IPS-NIHi11 (cell line): ENCODE measurements around the gene ADGRG1.

ENCODE experiments used
- DNase-seq: peaks from one replicate; pipeline ENCODE4 v3.0.0; 2012; ENCODE audit warnings: mixed read lengths, low spot score

ADGRG1 gene

GRCh38 chr16:57606147-57606846, 22.1 kb upstream of the ADGRG1 start:
- no peak for DNase-seq

- DNase-seq: no peak
These were observed 21.5 kb upstream of the ADGRG1 start for GRCh38 chr16:57606847-57607501.

- no peak for DNase-seq
These were observed 20.6 kb upstream of the ADGRG1 start for GRCh38 chr16:57607676-57608461.

DNA sequence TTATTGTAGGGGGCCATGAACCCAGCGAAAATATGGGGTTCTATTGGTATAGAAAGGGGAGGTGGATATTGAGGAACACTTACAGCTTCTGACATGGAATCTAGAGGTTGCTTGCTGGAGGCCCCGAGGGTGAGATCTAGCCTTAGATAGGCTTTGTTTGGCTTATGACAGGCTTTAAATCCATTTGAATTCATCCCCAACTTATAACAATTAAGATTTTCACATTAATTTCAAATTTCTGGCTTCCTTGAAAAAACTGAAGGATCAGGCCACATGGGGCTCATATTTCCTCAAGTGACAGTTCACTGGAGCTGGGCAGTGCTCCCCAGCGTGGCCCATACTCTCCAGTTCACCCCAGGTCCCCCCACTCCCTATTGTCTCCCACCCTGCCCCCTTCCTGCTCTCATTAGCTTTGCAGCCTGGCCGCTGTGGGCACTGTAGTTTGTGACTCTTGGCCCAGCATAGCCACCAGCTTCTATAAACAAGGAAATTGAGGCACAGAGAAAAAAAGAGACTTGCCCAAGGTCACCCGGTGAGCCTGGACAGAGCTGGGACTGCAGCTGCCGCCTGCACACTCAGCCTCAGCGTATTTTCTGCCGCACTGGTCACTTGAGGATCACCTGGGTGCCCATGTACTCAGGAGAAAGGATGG, 19.8 kb upstream of the ADGRG1 start:
- no peak for DNase-seq

GRCh38 chr16:57609541-57610401, 18.7 kb upstream of the ADGRG1 start:
- no peak for DNase-seq

DNA sequence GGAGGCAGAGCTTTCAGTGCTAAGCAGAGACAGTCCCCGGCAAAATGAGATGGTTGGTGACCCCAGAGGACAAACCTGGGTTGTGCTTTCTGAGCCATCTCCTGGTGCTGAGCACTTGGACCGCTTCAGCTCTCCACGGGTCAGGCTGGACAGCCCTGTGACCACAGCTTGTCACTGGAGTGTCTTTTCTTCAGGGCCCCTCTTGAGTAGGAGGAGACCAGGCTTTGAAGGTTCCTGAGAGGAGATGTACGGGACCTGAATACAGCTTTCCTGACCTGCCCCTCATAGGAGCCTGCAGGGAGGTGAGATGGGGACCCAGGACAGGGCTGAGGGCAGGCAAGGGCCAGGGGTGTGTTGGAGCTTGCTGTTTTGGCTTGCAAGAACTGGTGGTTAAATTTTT, 17.8 kb upstream of the ADGRG1 start:
- DNase-seq: no peak

GRCh38 chr16:57611181-57611580, 17.2 kb upstream of the ADGRG1 start:
- no peak for DNase-seq

- DNase-seq: no peak
These were observed 16.7 kb upstream of the ADGRG1 start for GRCh38 chr16:57611706-57612105.

DNA sequence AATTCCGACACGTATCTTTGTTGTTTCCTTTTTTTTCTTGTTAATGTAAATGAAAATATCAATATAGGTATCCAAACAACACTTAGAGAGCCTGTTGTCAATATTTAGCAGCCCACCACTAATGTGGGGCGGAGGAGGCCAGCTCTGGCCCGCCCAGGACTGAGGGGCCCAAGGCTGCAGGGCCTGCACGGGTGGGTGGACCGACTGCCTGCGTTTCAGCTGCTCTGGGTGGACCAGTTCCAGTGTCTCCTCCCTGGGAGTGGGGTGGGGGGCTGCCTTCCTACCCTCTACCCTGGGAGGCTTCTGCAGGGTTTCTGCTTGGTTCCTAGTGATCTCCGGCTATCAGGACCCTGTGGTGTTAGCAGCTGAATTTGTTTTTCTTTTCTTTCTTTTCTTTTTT, 15.9 kb upstream of the ADGRG1 start:
- no peak for DNase-seq

DNA sequence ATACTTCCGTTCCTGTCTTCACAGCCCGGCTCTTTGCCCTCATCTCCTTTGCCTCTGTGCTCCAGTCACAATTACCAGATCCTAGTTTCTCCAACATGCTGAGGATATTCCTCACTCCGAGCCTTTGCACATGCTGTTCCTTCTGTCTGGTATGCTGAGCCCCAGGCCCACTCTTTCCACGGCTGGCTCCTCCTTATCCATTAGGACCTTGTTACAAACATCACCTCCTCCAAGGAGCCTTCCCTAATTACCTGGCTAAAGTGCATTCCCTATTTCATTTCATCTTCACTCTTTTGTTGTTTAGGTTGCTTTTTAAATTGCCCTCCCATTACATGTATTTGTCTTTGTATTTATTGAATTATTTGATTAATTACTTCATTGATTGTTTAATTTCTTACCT, 14.9 kb upstream of the ADGRG1 start:
- no peak for DNase-seq

DNA sequence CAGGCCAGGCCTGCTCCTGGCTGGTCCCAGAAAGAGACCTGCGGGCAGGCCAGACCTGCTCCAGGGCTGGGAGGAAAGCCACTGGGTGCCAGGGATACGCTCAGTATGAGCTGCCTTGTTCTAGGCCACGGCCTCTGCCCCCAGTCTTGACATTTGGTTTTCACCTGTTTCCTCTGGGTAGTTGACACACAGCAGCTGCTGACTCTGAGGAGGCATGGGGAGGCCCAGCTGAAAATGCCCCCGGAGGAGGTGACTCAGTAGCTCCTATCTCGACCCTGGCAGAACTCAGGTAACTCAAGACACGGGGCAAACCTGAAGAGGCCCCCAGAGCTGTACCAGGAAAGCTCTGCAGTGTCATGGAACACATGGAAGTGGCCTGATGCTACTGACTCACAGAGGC, 13.9 kb upstream of the ADGRG1 start:
- no peak for DNase-seq

GRCh38 chr16:57614944-57615343, 13.5 kb upstream of the ADGRG1 start:
- DNase-seq: no peak

GRCh38 chr16:57615813-57616212, 12.6 kb upstream of the ADGRG1 start:
- no peak for DNase-seq

- DNase-seq: no peak
These were observed 12.2 kb upstream of the ADGRG1 start for GRCh38 chr16:57616241-57616640.

DNA sequence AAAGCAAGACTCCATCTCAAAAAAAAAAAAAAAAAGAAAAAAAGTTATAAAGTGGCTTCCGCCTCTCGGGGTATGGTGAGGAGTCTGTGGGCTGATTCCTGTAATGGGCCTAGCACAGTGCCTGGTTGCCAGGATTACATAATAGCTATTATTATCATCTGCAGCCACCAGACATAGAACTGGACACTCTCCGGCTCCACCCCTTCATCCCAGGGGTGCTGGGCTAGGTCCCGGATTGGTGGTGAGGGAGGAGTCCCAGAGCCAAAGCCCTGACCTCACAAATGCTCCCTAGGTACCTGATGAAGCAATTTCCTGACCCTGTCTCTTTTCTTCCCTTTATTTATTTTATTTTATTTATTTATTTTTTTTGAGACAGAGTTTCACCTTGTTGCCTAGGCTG, 11.6 kb upstream of the ADGRG1 start:
- no peak for DNase-seq

DNA sequence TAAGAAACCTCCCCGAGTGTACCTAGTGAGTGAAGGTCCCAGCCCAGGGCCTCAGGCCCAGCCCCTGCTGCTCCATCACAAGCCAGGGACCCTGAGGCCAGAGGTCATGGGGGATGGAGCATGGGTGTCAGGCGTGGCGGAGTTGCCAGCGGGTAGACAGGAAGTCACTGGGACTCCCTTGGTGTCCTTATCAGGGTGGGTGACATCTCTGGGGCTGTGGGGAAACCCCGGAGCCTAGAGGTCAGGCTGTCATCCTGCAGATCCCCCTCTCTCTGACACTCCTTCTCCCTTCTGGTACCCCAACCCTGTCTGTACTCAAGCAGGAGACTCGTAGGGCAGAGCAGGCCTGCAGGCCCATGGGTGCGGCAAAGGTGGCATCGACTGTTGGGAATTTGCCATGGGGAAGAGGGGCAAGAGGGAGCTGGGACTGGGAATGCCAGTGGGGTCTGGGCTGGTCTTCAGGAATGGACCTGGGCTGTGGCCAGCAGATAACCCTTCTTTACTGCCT, 10.8 kb upstream of the ADGRG1 start:
- no peak for DNase-seq

DNA sequence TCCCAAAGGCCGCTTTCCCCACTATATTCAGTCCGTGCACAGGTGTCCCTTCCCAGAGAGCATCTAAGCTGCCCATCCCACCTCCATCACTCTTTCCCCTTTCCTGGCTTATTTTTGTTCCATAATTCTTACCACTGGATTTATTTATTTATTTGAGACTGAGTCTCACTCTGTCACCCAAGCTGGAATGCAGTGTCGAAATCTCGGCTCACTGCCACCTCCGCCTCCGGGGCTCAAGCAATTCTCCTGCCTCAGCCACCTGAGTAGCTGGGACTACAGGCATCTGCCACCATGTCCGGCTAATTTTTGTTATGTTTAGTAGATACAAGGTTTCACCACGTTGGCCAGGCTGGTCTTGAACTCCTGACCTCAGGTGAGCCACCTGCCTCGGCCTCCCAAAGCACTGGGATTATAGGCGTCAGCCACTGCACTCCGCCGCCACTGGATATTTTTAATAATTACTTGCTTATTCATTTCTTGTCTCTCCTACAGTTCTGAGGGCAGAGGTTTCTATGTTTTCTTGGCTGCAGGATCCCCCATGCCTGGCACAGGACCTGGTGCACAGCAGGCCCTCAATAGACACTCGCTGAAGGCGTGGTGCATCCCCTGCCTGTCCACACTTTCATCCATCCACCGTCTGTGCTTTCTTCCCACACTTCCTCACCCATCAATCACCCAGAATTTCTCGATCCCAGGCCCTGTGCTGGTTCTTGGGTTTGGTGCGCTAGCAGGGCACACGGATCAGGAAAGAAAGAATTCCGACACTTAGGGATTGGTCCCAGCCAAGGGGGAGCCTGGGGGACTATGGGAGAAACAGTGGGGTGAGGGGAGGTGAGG, 9.9 kb upstream of the ADGRG1 start:
- DNase-seq: no peak

GRCh38 chr16:57619133-57619605, 9.3 kb upstream of the ADGRG1 start:
- no peak for DNase-seq

GRCh38 chr16:57619606-57620334, 8.7 kb upstream of the ADGRG1 start:
- peak; percentile 58 for DNase-seq
